NCI-H1048 (cell line): ENCODE data around the gene COLEC12.

Experiments
- DNase-seq: peaks from one replicate; lab custom pipeline; 2025; lab: John Stamatoyannopoulos, UW

The COLEC12 gene

GRCh38 chr18:473802-474201 is 26.7 kb downstream of the COLEC12 start:
- no peak for DNase-seq

- DNase-seq: no peak
Observed at GRCh38 chr18:471716-472115, 28.8 kb downstream of the COLEC12 start.

GRCh38 chr18:470661-471501 is 29.6 kb downstream of the COLEC12 start:
- DNase-seq: no peak

GRCh38 chr18:468955-469790 is 31.3 kb downstream of the COLEC12 start:
- DNase-seq: no peak

- DNase-seq: no peak
Observed at GRCh38 chr18:463827-464541, 36.5 kb downstream of the COLEC12 start.

- no peak for DNase-seq
Observed at GRCh38 chr18:463403-463802, 37.1 kb downstream of the COLEC12 start.

GRCh38 chr18:461762-462161 is 38.7 kb downstream of the COLEC12 start:
- DNase-seq: no peak

GRCh38 chr18:460791-461190 is 39.7 kb downstream of the COLEC12 start:
- DNase-seq: no peak

- DNase-seq: no peak
Observed at GRCh38 chr18:459814-460593, 40.5 kb downstream of the COLEC12 start.

- no peak for DNase-seq
Observed at GRCh38 chr18:457521-458412, 42.7 kb downstream of the COLEC12 start.

GRCh38 chr18:457140-457519 is 43.4 kb downstream of the COLEC12 start:
- no peak for DNase-seq

- no peak for DNase-seq
Observed at GRCh38 chr18:456361-457139, 44.0 kb downstream of the COLEC12 start.

- DNase-seq: no peak
Observed at GRCh38 chr18:453400-453799, 47.1 kb downstream of the COLEC12 start.

- no peak for DNase-seq
Observed at GRCh38 chr18:452816-453215, 47.7 kb downstream of the COLEC12 start.

- DNase-seq: no peak
Observed at GRCh38 chr18:449374-449773, 51.1 kb downstream of the COLEC12 start.

- no peak for DNase-seq
Observed at GRCh38 chr18:448116-448790, 52.2 kb downstream of the COLEC12 start.

GRCh38 chr18:446941-447560 is 53.5 kb downstream of the COLEC12 start:
- DNase-seq: no peak

GRCh38 chr18:445055-445454 is 55.4 kb downstream of the COLEC12 start:
- no peak for DNase-seq

- DNase-seq: no peak
Observed at GRCh38 chr18:438571-438970, 61.9 kb downstream of the COLEC12 start.
